ENCODE data around the gene TBC1D10B.

DNA sequence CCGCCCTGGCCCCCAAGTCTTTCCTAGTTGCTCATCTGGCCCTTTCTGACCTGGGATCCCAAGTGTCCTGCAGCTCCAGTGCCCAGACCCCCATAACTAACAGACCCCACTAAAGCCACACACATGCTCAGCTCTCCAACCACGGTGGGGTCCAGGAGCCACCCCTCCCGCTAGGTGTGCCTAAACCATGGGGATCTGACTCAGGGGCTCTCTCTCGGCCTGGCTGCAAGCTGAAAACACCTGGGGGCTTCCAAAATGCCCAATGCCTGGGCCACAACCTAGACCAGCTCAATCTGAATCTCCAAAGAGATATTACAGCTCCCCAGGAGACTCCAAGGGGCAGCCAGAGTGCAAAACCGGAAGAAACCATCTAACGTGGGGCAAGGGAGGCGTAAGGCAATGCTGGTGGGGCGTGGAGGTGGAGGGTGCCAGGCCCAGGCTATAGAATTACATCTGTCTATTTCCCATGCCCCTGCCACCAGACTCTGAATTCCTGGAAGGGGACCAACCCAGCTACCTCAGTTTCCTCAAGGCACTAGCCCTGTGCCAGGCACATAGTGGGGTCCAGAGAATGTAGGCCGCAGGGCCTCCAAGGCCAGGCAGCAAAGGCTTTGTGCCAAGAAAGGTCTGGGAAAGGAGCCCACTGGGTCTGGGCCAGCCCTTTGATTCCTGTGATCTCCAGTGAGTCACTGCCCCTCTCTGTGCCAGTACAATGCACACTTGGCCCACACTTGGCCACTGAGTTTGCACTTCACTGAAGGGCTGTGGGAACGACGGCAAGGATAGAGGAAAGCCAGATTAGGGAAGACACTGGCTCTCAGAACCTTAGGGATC lies 18.5 kb downstream of the TBC1D10B start:
- TF ChIP-seq, protein P1, sequence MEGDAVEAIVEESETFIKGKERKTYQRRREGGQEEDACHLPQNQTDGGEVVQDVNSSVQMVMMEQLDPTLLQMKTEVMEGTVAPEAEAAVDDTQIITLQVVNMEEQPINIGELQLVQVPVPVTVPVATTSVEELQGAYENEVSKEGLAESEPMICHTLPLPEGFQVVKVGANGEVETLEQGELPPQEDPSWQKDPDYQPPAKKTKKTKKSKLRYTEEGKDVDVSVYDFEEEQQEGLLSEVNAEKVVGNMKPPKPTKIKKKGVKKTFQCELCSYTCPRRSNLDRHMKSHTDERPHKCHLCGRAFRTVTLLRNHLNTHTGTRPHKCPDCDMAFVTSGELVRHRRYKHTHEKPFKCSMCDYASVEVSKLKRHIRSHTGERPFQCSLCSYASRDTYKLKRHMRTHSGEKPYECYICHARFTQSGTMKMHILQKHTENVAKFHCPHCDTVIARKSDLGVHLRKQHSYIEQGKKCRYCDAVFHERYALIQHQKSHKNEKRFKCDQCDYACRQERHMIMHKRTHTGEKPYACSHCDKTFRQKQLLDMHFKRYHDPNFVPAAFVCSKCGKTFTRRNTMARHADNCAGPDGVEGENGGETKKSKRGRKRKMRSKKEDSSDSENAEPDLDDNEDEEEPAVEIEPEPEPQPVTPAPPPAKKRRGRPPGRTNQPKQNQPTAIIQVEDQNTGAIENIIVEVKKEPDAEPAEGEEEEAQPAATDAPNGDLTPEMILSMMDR (IDR thresholded peaks at IDR 0.05 in 4 of 5, conservative IDR thresholded peaks at IDR 0.05 in 1 of 5), result no peak
- no peak for TF ChIP-seq POLR2A (IDR thresholded peaks at IDR 0.05)
